ENCODE data around the gene UCKL1.
A peak's percentile ranks its signal among the peaks of the same experiment; 100 is the strongest.
"Not testable (repeated sequence)": the region's sequence is repeated elsewhere in the genome, so short reads cannot be mapped to it uniquely, and the experiment has no call there.

Gene UCKL1

GRCh38 chr20:63955827-63956663, at the start of gene UCKL1:
Gene UCKL1 (minus strand): TSS chr20:63956416. CDS start chr20:63956372, 44 bp downstream.
- DNase-seq (ENCODE audit: low spot score) = peak; percentile 83

- DNase-seq (ENCODE audit: low spot score) = no peak
Measured at GRCh38 chr20:64005394-64005793, 49.2 kb upstream of the UCKL1 start.

- DNase-seq (ENCODE audit: low spot score) = no peak
Measured at GRCh38 chr20:64003960-64004725, 47.9 kb upstream of the UCKL1 start.

- DNase-seq (ENCODE audit: low spot score) = peak; percentile 16
Measured at GRCh38 chr20:64001607-64002011, 45.4 kb upstream of the UCKL1 start.

- no peak for DNase-seq (ENCODE audit: low spot score)
Measured at GRCh38 chr20:64000906-64001305, 44.7 kb upstream of the UCKL1 start.

GRCh38 chr20:63982937-63983336, 26.7 kb upstream of the UCKL1 start:
- no peak for DNase-seq (ENCODE audit: low spot score)

GRCh38 chr20:63980806-63981728, 24.9 kb upstream of the UCKL1 start, which contains the start of gene PRPF6:
Gene PRPF6 (plus strand): TSS chr20:63981132. CDS start chr20:63981246, 114 bp downstream.
- DNase-seq (ENCODE audit: low spot score) = peak; percentile 92

- DNase-seq (ENCODE audit: low spot score) = peak; percentile 26
Measured at GRCh38 chr20:63980317-63980805, 24.1 kb upstream of the UCKL1 start.

GRCh38 chr20:63979557-63980316, 23.5 kb upstream of the UCKL1 start, which contains the start of gene SAMD10:
Gene SAMD10 (minus strand): TSS chr20:63979642. CDS start chr20:63979467, 175 bp downstream.
- no peak for DNase-seq (ENCODE audit: low spot score)

- no peak for DNase-seq (ENCODE audit: low spot score)
Measured at GRCh38 chr20:63979229-63979556, 23.0 kb upstream of the UCKL1 start.

- DNase-seq (ENCODE audit: low spot score) = no peak
Measured at GRCh38 chr20:63978319-63979228, 22.4 kb upstream of the UCKL1 start.

GRCh38 chr20:63977739-63978276, 21.6 kb upstream of the UCKL1 start:
- DNase-seq (ENCODE audit: low spot score) = no peak

- DNase-seq (ENCODE audit: low spot score) = no peak
Measured at GRCh38 chr20:63976980-63977738, 20.9 kb upstream of the UCKL1 start.

- not testable (repeated sequence) for DNase-seq (ENCODE audit: low spot score)
Measured at GRCh38 chr20:63976511-63976910, 20.3 kb upstream of the UCKL1 start.

GRCh38 chr20:63974402-63975200, 18.4 kb upstream of the UCKL1 start:
- no peak for DNase-seq (ENCODE audit: low spot score)

- peak; percentile 73 for DNase-seq (ENCODE audit: low spot score)
Measured at GRCh38 chr20:63973636-63974401, 17.6 kb upstream of the UCKL1 start.

- no peak for DNase-seq (ENCODE audit: low spot score)
Measured at GRCh38 chr20:63973160-63973479, 16.9 kb upstream of the UCKL1 start.

Data from pons (tissue), 1 donor.